Stimulated activated CD4-positive, alpha-beta T cell treated with anti-CD3 and anti-CD28 coated beads, Interleukin-4, amount 100 ng/mL, for 1 hour (primary cell): ENCODE measurements around the gene TSPAN12.
A peak's percentile ranks its signal among the peaks of the same experiment; 100 is the strongest.
"Not testable (repeated sequence)": the region's sequence is repeated elsewhere in the genome, so short reads cannot be mapped to it uniquely, and the experiment has no call there.

ENCODE experiments used
- DNase-seq: peaks from one replicate; pipeline ENCODE4 v3.0.0-alpha.2; 2020

The TSPAN12 gene

GRCh38 chr7:120857588-120858573 is at the start of gene TSPAN12:
TSPAN12 (minus strand) TSS chr7:120858144; CDS start chr7:120856763, 1,381 bp downstream.
- DNase-seq: peak; percentile 52

GRCh38 chr7:120898715-120899499 is 41.0 kb upstream of the TSPAN12 start:
- DNase-seq: no peak

- not testable (repeated sequence) for DNase-seq
These were observed 37.3 kb upstream of the TSPAN12 start for GRCh38 chr7:120895253-120895652.

- not testable (repeated sequence) for DNase-seq
These were observed 27.7 kb upstream of the TSPAN12 start for GRCh38 chr7:120885602-120886001.

- DNase-seq: no peak
These were observed 19.8 kb upstream of the TSPAN12 start for GRCh38 chr7:120877701-120878100.

GRCh38 chr7:120876922-120877321 is 19.0 kb upstream of the TSPAN12 start:
- no peak for DNase-seq

GRCh38 chr7:120874722-120875121 is 16.8 kb upstream of the TSPAN12 start:
- DNase-seq: no peak

- no peak for DNase-seq
These were observed 16.1 kb upstream of the TSPAN12 start for GRCh38 chr7:120874016-120874415.

GRCh38 chr7:120873401-120873800 is 15.5 kb upstream of the TSPAN12 start:
- DNase-seq: no peak

- DNase-seq: no peak
These were observed 11.8 kb upstream of the TSPAN12 start for GRCh38 chr7:120869700-120870099.

- no peak for DNase-seq
These were observed 10.0 kb upstream of the TSPAN12 start for GRCh38 chr7:120867932-120868331.

- DNase-seq: no peak
These were observed 7.4 kb upstream of the TSPAN12 start for GRCh38 chr7:120865191-120865981.

- DNase-seq: no peak
These were observed 6.4 kb upstream of the TSPAN12 start for GRCh38 chr7:120864141-120864900.

- no peak for DNase-seq
These were observed 5.1 kb upstream of the TSPAN12 start for GRCh38 chr7:120862987-120863590.

- no peak for DNase-seq
These were observed 2.2 kb upstream of the TSPAN12 start for GRCh38 chr7:120860156-120860555.

- DNase-seq: no peak
These were observed 1.5 kb upstream of the TSPAN12 start for GRCh38 chr7:120859459-120859858.

GRCh38 chr7:120856621-120857352 is 1.2 kb downstream of the TSPAN12 start:
- DNase-seq: peak; percentile 5

GRCh38 chr7:120856198-120856597 is 1.7 kb downstream of the TSPAN12 start:
- DNase-seq: no peak

GRCh38 chr7:120852700-120853099 is 5.2 kb downstream of the TSPAN12 start:
- DNase-seq: no peak

- DNase-seq: no peak
These were observed 14.8 kb downstream of the TSPAN12 start for GRCh38 chr7:120843109-120843508.

- DNase-seq: no peak
These were observed 15.8 kb downstream of the TSPAN12 start for GRCh38 chr7:120842121-120842621.
